Measurements from ENCODE around the gene PPP1R13B.

PPP1R13B gene

DNA sequence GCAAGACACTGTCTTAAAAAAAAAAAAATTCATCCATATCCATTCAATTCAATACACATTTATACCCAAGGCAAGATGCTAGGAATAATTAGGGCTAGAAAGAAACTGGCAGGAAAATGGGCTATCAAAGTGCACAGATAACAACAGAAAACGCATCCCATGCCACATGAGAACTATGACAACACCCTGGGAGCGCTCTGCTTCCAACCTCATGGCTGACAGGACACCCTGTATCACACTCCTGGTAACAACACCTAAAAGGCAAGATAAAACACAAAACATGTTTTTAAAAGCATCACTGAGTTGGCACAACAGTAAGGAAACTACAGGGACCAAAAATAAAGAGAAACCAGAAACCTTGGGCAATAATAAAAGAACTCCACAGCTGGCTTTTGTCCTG lies 76.9 kb downstream of the PPP1R13B start:
- Histone ChIP-seq H3K36me3 (ENCODE audit: control insufficient read depth, insufficient read depth, low read length) (no peaks in the 10 kb centered on the region), H3K27me3 (ENCODE audit: control insufficient read depth, insufficient read depth, low read length) (no peaks in the 10 kb centered on the region), H3K9me3 (ENCODE audit: control insufficient read depth, insufficient read depth, low read depth, low read length) (no peaks in the 10 kb centered on the region), H3K27ac (ENCODE audit: low read depth, low read length) (no peak overlapping the region), H3K4me1 (ENCODE audit: control insufficient read depth, insufficient read depth, low read length) (no peaks in the 10 kb centered on the region), H3K4me3 (ENCODE audit: low read depth, low read length) (no peak overlapping the region), H3K9ac (ENCODE audit: low read length) (no peak overlapping the region)

DNA sequence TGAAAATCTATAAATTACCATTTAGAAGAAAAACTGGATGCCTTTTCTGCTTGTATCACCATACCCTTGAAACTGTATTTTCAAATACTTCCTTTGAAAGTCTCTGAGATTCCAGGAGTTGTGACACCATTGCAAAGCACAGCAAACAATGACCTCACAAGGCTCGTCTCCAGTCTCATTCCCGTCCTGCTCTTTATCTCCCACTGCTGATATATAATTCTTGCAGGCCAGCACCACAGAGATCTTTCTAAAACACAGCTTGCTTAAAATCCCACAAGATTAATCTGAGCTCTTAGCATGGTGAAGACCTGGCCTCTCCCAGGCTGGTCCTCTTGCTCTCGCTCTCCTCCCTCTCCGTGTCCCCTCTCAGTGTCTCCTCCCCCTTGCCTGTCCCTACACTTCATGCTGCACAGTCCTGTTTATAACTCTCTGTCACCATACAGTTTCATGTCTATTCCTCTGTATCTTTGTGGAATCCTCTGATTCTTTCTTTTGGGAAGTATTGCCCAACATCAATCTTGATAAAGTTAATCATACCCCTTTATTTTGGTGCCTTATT lies 80.0 kb downstream of the PPP1R13B start:
- Histone ChIP-seq H3K36me3 (ENCODE audit: control insufficient read depth, insufficient read depth, low read length) (no peaks in the 10 kb centered on the region), H3K4me1 (ENCODE audit: control insufficient read depth, insufficient read depth, low read length) (no peaks in the 10 kb centered on the region), H3K27me3 (ENCODE audit: control insufficient read depth, insufficient read depth, low read length) (no peaks in the 10 kb centered on the region), H3K4me3 (ENCODE audit: low read depth, low read length) (no peak overlapping the region), H3K9ac (ENCODE audit: low read length) (no peak overlapping the region), H3K9me3 (ENCODE audit: control insufficient read depth, insufficient read depth, low read depth, low read length) (no peaks in the 10 kb centered on the region), H3K27ac (ENCODE audit: low read depth, low read length) (no peak overlapping the region)

DNA sequence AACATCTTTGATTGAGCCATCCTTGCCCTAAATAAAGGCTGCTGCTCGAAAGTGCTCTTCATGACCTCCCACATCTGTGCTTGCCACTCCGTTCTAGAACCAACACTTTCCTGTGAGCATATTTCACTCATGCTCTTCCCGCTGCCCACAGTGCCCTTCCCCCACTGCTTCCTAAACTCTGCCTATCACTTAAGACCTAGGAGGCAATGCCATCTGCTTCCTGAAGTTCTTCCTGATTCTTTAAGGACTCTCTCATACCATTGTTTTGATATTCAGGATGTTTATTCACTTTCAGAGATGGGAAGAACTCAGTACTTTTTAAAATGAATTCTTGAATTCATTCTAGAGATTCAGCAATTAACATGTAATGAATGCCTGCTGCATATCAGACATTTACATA lies 81.8 kb downstream of the PPP1R13B start:
- no peak overlapping the region for H3K27ac ChIP-seq (ENCODE audit: low read depth, low read length)
- no peaks in the 10 kb centered on the region for H3K9me3 ChIP-seq (ENCODE audit: control insufficient read depth, insufficient read depth, low read depth, low read length)
- H3K27me3 ChIP-seq (ENCODE audit: control insufficient read depth, insufficient read depth, low read length) = no peaks in the 10 kb centered on the region
- H3K4me3 ChIP-seq (ENCODE audit: low read depth, low read length) = no peak overlapping the region
- H3K9ac ChIP-seq (ENCODE audit: low read length) = no peak overlapping the region
- no peaks in the 10 kb centered on the region for H3K36me3 ChIP-seq (ENCODE audit: control insufficient read depth, insufficient read depth, low read length)
- 0 out of 2 replicates have a peak, but pooled peaks cover 6% of the 10 kb centered on the region for H3K4me1 ChIP-seq (ENCODE audit: control insufficient read depth, insufficient read depth, low read length)

DNA sequence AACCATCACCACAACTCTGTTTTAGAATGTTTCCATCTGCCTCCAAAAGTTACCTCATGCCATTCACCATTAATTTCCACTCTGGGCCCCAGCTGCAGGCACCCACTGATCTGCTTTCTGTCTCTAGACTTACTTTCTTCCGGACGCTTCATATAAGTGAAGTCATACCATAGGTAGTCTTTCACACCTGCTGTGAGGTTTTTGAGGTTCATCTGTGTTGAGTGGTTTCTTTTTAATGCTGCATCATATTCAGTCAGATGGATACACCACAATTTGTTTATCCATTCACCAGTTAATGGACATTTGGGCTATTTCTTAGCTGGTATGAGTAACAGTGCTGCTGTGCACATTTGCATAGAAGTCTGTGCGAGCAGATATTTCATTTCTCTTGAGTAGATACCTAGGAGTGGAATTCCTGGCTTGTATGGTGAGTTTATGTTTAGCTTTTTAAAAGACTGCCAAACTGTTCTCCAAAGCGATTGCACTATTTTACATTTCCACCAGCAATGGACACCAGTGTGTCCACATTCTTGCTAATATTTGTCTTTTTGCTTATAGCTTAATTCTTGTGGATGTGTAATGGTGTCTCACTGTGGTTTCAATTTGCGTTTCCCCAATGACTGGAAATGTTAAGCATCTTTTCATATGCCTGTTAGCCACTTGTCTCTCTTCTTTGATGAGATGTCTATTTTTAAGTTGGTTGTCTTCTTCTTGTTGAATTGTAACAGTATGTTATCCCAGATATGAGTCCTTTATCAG lies 83.5 kb downstream of the PPP1R13B start:
- no peaks in the 10 kb centered on the region for H3K36me3 ChIP-seq (ENCODE audit: control insufficient read depth, insufficient read depth, low read length)
- H3K9me3 ChIP-seq (ENCODE audit: control insufficient read depth, insufficient read depth, low read depth, low read length) = no peaks in the 10 kb centered on the region
- H3K9ac ChIP-seq (ENCODE audit: low read length) = no peak overlapping the region
- no peak overlapping the region for H3K27ac ChIP-seq (ENCODE audit: low read depth, low read length)
- no peak overlapping the region for H3K4me3 ChIP-seq (ENCODE audit: low read depth, low read length)
- no peaks in the 10 kb centered on the region for H3K27me3 ChIP-seq (ENCODE audit: control insufficient read depth, insufficient read depth, low read length)
- 0 out of 2 replicates have a peak, but pooled peaks cover 6% of the 10 kb centered on the region for H3K4me1 ChIP-seq (ENCODE audit: control insufficient read depth, insufficient read depth, low read length)

DNA sequence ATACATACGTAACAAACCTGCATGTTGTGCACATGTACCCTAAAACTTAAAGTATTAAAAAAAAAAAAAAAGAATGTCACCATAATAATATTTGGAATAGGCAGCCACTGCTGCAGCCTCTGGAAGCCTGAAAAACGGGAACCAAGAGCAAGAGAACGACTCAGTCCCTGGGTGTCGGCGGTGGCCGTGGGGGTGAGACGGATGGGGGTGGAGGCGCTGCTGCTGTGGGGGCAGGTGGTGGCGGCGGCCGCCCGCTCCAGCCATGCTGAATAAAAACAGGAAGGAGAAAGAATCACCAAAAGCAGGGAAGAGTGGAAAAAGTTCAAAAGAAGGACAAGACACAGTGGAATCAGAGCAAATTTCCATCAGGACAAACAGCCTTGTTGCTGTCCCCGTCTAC lies 84.8 kb downstream of the PPP1R13B start:
- H3K4me3 ChIP-seq (ENCODE audit: low read depth, low read length) = no peak overlapping the region
- 0 out of 2 replicates have a peak, but pooled peaks cover 6% of the 10 kb centered on the region for H3K4me1 ChIP-seq (ENCODE audit: control insufficient read depth, insufficient read depth, low read length)
- H3K36me3 ChIP-seq (ENCODE audit: control insufficient read depth, insufficient read depth, low read length) = no peaks in the 10 kb centered on the region
- no peaks in the 10 kb centered on the region for H3K9me3 ChIP-seq (ENCODE audit: control insufficient read depth, insufficient read depth, low read depth, low read length)
- H3K9ac ChIP-seq (ENCODE audit: low read length) = no peak overlapping the region
- H3K27me3 ChIP-seq (ENCODE audit: control insufficient read depth, insufficient read depth, low read length) = no peaks in the 10 kb centered on the region
- no peak overlapping the region for H3K27ac ChIP-seq (ENCODE audit: low read depth, low read length)

DNA sequence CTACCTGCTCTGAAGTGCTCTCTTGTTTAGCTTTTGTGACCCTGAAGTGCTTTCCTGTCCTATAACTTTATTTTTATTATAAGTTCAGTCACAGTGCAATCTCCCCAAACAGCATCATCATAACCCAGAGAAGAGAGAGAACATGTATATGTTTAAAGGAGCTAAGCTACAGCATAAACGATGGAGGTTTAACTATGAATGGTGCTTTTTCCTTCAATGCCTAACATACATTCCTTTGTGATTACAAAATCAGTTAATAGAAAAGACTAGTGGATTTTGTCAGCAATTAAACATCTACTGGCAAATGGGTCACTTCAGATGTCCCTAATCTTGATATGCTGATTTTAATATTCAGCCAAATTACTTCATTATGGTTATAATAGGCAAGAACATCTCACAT lies 85.3 kb downstream of the PPP1R13B start:
- no peaks in the 10 kb centered on the region for H3K27me3 ChIP-seq (ENCODE audit: control insufficient read depth, insufficient read depth, low read length)
- no peak overlapping the region for H3K4me3 ChIP-seq (ENCODE audit: low read depth, low read length)
- 0 out of 2 replicates have a peak, but pooled peaks cover 6% of the 10 kb centered on the region for H3K4me1 ChIP-seq (ENCODE audit: control insufficient read depth, insufficient read depth, low read length)
- H3K9me3 ChIP-seq (ENCODE audit: control insufficient read depth, insufficient read depth, low read depth, low read length) = no peaks in the 10 kb centered on the region
- H3K27ac ChIP-seq (ENCODE audit: low read depth, low read length) = no peak overlapping the region
- H3K36me3 ChIP-seq (ENCODE audit: control insufficient read depth, insufficient read depth, low read length) = no peaks in the 10 kb centered on the region
- H3K9ac ChIP-seq (ENCODE audit: low read length) = no peak overlapping the region

DNA sequence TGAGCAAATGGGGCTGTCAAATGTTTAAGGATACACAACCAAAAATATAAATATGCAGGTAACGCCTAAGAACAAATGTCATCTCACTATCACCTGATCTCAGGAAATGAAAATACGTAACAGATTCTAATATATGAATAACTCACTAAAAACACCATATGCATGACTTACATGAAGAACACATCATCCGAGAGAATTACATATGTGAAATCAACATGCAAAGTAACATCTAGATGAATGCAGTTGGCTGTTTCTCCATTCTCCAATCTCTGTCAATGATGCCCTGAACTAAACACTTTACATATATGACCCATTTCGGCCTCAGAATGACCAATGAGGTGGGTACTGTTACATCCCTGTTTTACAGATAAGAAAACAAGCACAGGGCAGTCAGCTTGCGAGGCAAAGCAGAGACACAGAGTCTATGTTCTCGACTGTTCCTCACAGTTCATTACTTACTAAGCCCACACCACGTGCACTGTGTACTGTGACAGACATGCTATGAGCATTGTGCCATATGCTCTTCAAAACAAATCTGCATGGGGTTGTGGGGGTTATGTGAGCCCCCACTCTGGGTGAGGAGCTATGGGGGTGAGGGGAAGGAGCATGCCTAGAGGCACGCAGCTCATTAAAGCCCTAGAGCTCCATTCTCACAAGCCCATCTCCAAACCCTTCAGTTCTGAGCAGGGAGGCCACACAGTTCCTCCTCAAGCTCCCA lies 89.2 kb downstream of the PPP1R13B start:
- H3K4me3 ChIP-seq (ENCODE audit: low read depth, low read length) = no peak overlapping the region
- no peak overlapping the region for H3K9ac ChIP-seq (ENCODE audit: low read length)
- H3K36me3 ChIP-seq (ENCODE audit: control insufficient read depth, insufficient read depth, low read length) = no peaks in the 10 kb centered on the region
- no peak overlapping the region for H3K27ac ChIP-seq (ENCODE audit: low read depth, low read length)
- peaks cover 10% of the 10 kb centered on the region; the same call in 1 of the 2 replicates for H3K4me1 ChIP-seq (ENCODE audit: control insufficient read depth, insufficient read depth, low read length)
- no peaks in the 10 kb centered on the region for H3K27me3 ChIP-seq (ENCODE audit: control insufficient read depth, insufficient read depth, low read length)
- H3K9me3 ChIP-seq (ENCODE audit: control insufficient read depth, insufficient read depth, low read depth, low read length) = no peaks in the 10 kb centered on the region

DNA sequence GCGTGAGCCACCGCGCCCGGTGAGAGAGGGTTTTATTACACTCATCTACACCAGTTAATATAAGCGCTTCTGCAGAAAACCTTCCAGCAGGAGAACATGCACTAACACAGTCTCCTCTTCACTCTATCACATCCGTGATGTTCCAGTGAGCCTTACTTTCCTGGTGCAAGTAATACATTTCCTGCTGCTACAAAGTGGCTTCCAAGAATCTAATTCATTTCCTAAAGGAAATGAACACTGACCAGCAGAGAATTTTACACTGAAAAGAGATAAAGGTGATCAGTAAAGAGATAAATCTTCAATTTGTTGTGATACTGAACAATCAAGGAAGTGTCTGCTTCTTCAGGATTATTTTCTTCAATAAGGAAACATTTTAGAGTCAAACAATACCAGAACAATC lies 92.3 kb downstream of the PPP1R13B start:
- Histone ChIP-seq H3K27ac (ENCODE audit: low read depth, low read length) (no peak overlapping the region), H3K4me3 (ENCODE audit: low read depth, low read length) (no peak overlapping the region), H3K4me1 (ENCODE audit: control insufficient read depth, insufficient read depth, low read length) (peaks cover 4% of the 10 kb centered on the region; the same call in 1 of the 2 replicates), H3K36me3 (ENCODE audit: control insufficient read depth, insufficient read depth, low read length) (no peaks in the 10 kb centered on the region), H3K9ac (ENCODE audit: low read length) (no peak overlapping the region), H3K27me3 (ENCODE audit: control insufficient read depth, insufficient read depth, low read length) (no peaks in the 10 kb centered on the region), H3K9me3 (ENCODE audit: control insufficient read depth, insufficient read depth, low read depth, low read length) (no peaks in the 10 kb centered on the region)

DNA sequence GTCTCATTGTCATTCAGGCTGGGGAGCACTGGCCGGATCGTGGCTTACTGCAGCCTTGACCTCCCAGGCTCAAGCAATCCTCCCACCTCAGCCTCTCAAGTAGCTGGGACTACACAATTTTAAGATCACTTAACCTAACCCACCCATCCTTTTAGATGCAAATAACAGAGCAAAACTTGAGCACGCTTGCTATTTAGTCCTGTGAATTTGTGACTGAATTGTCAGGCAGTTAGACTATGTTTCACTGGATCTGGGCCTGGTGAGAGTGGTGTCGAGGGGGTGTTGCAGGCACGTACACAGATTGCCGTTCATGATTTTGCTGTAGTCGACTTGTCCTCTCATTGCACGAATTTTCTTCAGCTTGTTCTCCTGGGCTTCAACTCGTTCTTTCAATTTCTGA lies 93.6 kb downstream of the PPP1R13B start:
- Histone ChIP-seq H3K27me3 (ENCODE audit: control insufficient read depth, insufficient read depth, low read length) (no peaks in the 10 kb centered on the region), H3K27ac (ENCODE audit: low read depth, low read length) (no peak overlapping the region), H3K4me1 (ENCODE audit: control insufficient read depth, insufficient read depth, low read length) (peaks cover 4% of the 10 kb centered on the region; the same call in 1 of the 2 replicates), H3K9me3 (ENCODE audit: control insufficient read depth, insufficient read depth, low read depth, low read length) (no peaks in the 10 kb centered on the region), H3K36me3 (ENCODE audit: control insufficient read depth, insufficient read depth, low read length) (no peaks in the 10 kb centered on the region; the same call in 1 of the 2 replicates), H3K9ac (ENCODE audit: low read length) (no peak overlapping the region), H3K4me3 (ENCODE audit: low read depth, low read length) (no peak overlapping the region)

DNA sequence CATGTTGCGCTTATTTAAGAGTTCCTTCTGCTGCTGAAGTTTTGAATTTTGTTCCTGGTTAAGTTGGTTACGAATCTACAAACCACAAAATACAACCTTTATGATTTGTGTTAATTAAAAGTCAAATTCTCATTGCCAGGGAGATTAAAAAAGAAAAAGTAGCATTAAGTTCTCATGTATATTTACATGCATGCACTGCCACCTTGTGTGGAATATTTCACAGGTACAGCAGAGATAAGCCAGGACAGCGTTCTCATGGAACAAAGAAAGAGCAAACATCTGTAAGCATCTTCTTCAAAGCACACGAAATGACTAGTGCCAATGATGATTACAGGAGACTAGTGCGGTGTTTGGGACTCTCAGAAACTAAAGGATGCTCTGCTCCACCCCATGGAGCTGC lies 97.5 kb downstream of the PPP1R13B start:
- Histone ChIP-seq H3K9me3 (ENCODE audit: control insufficient read depth, insufficient read depth, low read depth, low read length) (no peaks in the 10 kb centered on the region), H3K4me3 (ENCODE audit: low read depth, low read length) (no peak overlapping the region), H3K27me3 (ENCODE audit: control insufficient read depth, insufficient read depth, low read length) (no peaks in the 10 kb centered on the region), H3K27ac (ENCODE audit: low read depth, low read length) (no peak overlapping the region), H3K36me3 (ENCODE audit: control insufficient read depth, insufficient read depth, low read length) (no peaks in the 10 kb centered on the region; the same call in 1 of the 2 replicates), H3K9ac (ENCODE audit: low read length) (no peak overlapping the region), H3K4me1 (ENCODE audit: control insufficient read depth, insufficient read depth, low read length) (peaks cover 4% of the 10 kb centered on the region; the same call in 1 of the 2 replicates)

DNA sequence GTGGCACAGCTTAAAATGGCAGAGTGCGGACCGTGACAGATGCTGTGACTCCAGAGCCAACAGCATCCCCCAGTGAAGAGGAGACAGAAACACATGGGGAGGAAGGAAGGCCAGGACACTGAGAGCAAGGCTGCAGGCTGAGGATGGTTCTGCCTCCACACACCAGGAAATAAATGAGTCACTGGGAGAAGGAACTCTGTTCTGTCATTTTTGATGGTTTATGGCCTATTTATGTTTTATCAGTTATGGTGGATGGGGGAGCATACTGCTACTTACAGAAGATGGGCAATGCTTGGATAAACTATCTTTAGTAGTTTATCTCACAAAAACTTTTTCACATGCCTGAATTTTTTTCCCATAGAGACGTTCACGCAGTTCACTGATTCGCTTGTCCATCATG lies 97.9 kb downstream of the PPP1R13B start:
- no peak overlapping the region for H3K9ac ChIP-seq (ENCODE audit: low read length)
- H3K4me1 ChIP-seq (ENCODE audit: control insufficient read depth, insufficient read depth, low read length) = peaks cover 4% of the 10 kb centered on the region; the same call in 1 of the 2 replicates
- no peaks in the 10 kb centered on the region; the same call in 1 of the 2 replicates for H3K36me3 ChIP-seq (ENCODE audit: control insufficient read depth, insufficient read depth, low read length)
- no peak overlapping the region for H3K27ac ChIP-seq (ENCODE audit: low read depth, low read length)
- H3K9me3 ChIP-seq (ENCODE audit: control insufficient read depth, insufficient read depth, low read depth, low read length) = no peaks in the 10 kb centered on the region
- H3K27me3 ChIP-seq (ENCODE audit: control insufficient read depth, insufficient read depth, low read length) = no peaks in the 10 kb centered on the region
- H3K4me3 ChIP-seq (ENCODE audit: low read depth, low read length) = no peak overlapping the region

Data from HUES6 (cell line).